GM18498 (cell line): ENCODE results near the gene TMCC2.

Experiments
- ATAC-seq: cut with Tn5 transposase; IDR thresholded peaks from one replicate; pipeline ENCODE4 v1.9.1; 2021; ENCODE audit warnings: mild to moderate bottlenecking, moderate library complexity; ENCODE audit not compliant: unreplicated experiment

TMCC2 gene

GRCh38 chr1:205319081-205320018 is 91.6 kb downstream of the TMCC2 start:
- ATAC-seq, result no peak

GRCh38 chr1:205321162-205321958 is 93.6 kb downstream of the TMCC2 start, which contains the start of gene NUAK2:
TSS of gene NUAK2 (minus strand) at chr1:205321745. CDS start at chr1:205321628, 117 bp downstream.
- peak; percentile 50 for ATAC-seq

- ATAC-seq, result no peak
Observed at GRCh38 chr1:205321959-205322283, 94.2 kb downstream of the TMCC2 start.
